HG02588 (cell line): ENCODE results near the gene DDR1.

Experiments
- ATAC-seq: cut with Tn5 transposase; IDR thresholded peaks from one replicate; pipeline ENCODE4 v1.9.1; 2021; ENCODE audit warnings: mild to moderate bottlenecking, moderate library complexity; ENCODE audit not compliant: unreplicated experiment

DDR1 gene

DNA sequence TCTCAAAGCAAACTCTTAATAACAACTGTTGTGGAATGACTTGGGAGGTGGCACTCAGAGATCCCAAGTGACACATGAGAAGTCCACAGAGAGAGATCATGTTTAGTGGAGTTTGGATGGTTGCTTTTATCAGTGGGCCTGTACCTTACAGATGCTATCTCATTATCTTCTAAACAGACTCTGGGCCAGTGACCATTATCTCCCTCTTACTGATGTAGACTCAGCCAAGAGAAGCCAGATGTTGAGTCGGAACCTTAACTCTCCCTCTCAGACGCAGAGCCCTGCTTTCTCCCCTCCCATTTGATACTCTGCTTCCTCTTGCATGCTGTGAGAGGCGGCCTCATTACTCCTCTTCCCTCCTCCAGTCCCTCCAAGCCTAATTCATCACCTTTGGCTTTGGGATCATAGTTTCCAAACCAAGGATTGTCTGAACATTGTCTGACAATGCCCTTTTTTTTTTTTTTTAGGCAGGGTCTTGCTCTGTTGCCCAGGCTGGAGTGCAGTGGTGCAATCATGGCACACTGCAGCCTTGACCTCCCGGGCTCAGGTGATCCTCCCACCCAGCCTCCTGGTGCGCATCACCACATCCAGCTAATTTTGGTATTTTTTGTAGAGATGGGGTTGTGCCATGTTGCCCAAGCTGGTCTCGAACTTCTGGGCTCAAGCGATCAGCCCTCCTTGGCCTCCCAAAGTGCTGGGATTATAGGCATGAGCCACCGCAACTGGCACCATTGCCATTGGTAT is 4.5 kb upstream of the DDR1 start:
- no peak for ATAC-seq

DNA sequence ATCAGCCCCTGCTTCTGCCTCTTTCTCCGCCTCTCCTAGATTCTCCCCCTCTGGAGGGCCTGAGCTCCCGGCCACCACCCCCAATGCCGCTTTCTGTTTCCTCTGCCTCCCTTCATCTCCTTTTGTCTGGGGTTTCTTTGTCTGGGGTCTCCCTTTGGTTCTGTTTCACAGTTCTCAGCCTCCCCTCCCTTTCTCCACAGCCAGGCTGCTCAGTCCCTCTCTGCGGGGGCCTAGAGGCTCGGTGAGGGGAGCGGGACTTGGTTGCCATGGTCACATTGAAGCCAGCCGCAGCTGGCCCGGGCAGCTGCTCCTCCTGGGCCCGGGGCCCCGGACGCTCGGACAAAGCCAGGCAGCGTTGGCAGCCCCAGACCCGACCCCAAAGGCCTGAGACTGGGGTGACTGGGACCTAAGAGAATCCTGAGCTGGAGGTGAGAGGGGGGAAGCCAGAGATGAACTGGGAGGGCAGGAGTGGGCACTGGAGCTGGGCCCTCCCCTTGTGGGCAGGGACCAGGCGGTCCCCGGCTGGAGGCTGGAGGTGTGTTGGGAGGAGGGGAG is 3.5 kb upstream of the DDR1 start:
- no peak for ATAC-seq

DNA sequence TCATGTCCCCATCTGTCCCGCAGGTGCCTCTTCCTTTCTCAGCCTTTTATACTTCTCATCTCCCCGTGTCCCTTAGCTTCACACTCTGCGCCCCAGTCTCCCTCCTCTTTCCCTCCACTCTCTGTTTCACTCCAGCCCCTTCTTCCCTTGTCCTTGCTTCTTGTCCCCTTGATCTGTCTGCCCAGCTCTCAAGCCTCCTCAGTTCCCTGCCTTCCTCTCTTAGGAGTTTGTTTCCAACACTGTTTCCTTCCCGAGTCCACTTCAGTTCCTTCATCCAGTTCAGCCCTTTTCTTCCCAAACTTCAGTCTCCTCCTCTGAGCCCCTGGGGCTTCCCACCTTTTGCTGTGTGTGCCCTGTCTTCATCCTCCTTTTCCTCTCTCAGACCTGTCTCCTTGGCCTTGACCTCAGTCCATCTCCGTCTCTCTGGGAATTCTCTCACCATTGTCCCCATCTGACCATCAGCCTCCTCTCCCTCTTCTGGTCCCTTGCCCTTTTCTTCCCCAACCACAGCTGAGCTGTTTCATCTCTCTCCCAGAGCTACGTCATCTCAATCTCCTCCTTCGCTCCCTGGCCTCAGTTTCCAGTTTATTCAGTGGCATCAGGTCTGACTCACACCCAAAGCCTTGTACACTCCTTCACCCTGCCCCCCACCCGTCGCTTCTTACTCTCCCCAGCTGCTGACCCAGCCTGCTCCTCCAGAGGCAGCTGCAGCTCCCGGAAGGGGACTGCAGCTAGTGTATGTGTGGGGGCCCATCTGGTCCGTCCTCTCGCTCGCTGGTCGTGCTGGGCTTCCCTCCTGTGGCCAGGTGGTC is 2.7 kb upstream of the DDR1 start:
- no peak for ATAC-seq

DNA sequence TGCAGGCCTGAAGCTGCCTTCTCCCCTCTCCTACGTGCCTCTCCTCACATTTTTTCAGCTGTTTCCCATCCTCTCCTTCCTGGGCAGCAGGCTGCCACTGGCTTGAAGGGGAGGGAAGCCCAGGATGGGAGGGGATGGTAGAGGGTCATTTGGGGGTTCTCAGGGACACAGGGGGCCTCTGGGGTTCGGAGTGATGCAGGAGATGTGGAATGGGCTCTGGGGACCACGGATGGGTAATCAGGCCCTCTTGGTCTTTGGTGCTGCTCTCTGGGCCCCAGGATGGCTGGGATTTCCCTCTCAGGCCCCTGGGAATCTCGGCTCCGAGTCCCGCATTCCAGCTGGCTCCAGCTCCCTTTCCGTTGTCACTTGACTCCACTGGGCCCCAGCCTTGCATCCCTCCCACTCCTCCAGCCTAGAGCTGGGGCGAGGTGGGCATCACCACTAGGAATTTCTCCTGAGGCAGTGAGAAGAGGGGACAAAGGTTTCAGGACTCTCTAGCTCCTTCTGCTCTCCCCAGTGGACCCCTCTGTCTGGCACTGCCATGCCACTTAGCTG is 2.0 kb upstream of the DDR1 start:
- ATAC-seq: no peak

DNA sequence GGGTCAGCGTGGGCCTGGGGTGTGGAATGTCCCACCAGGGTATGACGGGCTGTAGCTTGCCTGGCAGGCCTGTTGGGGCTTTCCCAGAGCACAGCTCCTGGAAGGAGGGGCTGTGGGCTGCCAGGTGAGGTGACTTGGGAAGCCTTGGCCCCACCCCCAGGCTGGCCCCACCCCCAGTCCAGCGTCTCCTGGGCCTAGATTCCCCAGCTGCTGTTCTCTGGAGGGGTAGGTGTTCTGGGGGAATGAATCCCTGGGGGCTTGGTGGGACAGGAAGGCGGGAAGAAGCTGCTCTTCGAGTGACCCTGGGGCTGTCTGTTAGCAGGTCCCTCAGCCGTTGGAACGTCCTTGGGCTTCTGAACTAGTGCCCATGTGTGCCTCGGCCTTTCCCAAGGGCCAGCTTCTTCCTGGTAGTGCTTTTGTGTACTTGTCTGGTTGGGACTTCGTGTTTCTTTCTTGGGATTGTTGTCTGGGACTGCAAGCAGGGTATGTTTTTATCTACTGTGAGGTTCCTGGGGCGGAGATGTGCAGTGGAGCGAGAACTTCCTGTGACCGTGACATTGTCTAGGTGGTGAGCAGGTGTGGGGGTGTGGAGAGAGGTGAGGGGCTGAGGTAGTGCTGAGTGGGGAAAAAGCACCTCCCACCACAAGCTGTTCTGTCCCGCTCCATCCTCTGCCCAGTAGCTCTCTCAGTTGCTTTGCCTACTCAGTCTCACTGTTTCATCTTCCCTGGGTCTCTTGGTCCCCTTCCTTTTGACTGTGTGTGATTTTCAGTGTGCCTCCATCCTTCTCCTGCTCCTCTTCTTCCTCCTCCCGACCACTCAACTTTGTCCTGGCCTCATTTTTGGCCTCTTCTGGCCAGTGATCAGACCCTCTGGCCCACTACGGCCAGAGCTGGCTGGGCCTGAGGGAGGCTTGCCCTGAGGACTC is 1.3 kb upstream of the DDR1 start:
- no peak for ATAC-seq

DNA sequence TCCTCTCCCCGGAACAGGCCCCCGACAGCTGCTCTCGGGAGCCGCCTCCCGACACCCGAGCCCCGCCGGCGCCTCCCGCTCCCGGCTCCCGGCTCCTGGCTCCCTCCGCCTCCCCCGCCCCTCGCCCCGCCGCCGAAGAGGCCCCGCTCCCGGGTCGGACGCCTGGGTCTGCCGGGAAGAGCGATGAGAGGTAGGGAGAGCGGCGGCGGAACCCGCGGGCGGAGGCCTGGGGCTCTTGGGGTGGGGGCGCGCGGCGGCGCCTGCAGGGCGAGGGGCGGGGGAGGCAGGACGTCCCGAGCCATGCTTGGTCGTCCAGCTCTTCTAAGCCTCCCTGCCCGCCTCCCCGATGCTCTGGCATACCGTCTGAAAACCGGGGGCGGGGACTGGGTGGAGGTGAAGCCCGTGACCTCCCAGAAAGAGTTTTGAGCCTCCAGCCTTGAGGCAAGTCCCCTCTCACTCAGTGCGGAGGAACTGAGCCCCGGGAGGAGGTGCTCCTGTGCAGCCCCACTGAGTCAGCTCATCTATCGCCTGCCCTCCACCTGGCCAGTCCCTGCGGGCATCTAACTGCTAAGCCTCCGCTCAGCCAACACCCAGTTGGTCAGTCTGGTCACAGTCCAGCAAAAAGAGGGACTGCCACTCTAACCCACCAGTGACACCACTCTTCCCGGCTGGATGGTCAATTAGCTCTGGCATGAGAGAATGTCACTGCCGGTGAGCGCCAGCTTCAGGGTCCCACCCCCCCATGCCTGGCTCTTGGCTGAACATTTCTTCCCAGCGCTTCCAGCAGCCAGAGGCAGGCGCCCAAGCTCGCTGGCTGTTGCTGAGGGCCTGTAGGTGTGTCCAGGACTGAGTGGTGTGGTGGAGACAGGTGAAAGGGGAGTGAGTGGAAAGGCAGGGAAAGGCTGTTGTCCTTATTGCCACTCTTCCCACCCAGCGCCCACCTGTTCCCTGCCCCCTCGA is 482 bp downstream of the DDR1 start:
- ATAC-seq: no peak

DNA sequence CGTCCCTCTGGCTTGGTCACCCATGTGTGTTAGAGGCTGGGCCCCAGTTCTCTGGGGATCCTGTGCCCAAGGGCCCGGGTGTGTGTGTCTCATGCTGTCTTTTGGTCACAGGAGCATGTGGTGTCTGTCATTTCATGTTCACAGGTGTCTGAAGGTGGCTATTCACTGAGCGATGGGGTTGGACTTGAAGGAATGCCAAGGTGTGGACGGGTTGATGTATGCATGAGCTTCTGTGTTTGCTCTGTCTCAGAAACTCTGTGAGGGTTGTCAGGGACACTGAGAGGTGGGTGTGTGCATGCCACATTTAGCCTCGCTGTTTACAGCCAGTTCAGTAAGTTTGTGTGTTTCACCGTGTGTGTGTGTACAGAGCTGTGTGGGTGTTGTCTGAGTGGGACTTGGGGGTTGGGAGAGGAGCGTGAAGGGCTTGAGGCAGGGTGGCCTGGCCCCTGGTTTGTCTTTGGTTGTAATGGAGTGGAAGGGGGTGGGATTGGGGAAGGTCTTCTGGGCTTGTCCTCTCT is 1.2 kb downstream of the DDR1 start:
- no peak for ATAC-seq

DNA sequence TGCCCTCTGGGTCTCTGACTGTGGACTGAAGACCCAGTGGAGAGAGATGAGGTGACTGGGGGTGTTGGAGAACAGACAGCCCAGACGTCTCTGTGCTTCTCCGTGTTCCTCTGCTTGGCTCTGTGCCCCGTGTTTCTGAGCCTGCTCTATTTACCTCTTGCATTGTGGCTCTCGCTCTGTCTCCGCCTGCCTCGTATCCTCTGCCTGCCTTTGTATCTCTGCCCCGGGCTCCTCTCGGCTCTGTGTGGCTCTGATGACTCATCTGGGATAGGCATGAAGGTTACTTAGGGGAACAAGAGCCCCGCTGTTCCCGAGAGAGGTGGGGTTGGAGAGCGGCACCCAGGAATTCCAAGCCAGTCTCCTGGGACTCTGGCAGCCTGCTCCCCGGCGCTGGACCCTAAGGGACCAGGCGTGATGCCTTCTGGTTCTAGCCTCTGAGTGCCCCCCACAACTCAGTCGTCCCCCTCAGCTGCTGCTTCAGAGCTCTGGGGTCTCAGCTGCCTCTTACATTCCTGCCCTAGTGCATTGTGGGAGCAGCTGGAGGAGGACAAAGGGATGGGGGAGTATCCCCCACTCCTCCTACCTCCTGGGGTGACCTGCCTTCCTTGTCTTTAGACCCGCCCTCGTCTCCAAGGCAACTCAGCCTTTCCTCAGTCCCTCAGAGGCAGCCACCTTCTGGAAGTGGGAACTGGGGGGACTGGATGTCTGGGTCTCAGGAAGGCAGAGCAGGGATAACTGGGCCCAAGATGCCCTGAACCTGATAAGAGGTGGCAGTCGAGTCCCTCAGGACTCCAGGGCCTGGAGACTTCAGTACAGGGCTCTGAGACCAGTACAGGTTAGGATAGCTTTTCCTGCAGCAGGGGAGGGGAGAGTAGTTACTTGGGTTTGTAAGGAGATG is 1.9 kb downstream of the DDR1 start:
- ATAC-seq: no peak

DNA sequence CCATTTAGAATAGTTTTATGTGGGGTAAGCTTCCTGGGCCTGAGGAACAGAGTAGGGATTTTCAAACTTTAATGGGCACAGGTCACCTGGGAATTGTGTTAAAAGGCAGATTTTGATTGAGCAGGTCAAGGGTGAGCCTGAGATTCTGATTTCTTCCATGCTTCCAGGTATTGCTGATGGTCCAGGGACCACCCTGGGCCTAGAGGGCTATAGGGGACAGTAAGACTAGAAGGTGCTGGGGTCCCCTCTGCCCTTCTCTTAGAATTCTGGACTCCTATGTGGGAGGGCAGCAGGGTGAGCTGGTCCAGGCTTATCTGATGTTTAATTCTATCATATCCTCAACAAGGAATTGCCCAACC is 2.6 kb downstream of the DDR1 start:
- ATAC-seq: no peak

DNA sequence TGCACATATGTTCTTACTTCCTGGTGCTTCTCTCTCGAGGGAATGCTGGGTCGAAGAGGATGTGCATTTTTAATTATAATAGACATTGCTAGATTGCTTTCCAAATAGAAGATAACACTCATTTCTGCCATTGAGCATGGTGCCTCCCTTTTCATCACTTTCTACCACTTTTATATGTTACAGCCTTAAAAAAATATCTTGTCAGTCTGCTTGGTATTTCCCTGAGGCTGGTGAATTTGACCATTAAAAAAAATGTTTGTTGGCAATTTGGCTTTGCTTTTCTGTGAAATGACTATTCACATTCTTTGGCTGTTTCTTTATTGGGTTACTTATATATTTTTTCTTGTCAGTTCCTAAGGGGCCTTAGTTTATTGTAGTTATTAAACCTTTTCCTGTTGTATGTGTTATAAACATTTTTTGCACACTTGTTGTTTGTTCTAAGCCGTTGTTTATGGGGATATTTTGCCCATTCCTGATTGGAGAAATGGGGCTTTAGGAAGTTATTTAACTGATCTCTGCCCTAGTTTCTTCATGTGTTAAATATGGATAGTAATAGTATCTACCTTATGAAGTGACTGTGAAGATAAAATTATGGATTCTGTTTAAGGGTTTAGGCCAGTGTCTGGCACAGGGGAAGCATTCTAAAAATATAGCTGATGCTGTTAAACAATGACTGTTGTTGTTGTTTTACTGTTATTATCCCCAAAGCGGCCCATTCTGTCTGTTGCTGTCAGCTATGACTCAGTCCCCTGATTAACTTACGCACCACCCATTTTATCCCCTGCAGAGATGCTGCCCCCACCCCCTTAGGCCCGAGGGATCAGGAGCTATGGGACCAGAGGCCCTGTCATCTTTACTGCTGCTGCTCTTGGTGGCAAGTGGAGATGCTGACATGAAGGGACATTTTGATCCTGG is 3.8 kb downstream of the DDR1 start:
- ATAC-seq: no peak

DNA sequence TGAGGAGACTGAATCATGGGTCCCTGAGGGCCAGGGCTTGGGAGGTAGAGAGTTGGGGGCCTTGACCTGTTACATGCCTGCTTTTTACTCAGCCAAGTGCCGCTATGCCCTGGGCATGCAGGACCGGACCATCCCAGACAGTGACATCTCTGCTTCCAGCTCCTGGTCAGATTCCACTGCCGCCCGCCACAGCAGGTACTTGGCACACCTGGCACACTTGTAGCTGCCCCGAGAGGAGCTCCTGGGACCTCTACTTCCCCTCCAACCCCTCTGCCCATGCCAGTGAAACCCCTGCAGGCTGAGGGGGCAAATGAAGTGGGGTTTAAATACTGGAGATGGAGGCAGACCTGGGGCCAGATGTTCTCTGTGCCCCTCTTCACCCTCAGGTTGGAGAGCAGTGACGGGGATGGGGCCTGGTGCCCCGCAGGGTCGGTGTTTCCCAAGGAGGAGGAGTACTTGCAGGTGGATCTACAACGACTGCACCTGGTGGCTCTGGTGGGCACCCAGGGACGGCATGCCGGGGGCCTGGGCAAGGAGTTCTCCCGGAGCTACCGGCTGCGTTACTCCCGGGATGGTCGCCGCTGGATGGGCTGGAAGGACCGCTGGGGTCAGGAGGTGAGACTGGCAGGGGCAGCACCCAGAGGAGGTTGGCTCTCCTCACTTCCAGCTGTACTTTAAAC is 4.6 kb downstream of the DDR1 start:
- no peak for ATAC-seq

DNA sequence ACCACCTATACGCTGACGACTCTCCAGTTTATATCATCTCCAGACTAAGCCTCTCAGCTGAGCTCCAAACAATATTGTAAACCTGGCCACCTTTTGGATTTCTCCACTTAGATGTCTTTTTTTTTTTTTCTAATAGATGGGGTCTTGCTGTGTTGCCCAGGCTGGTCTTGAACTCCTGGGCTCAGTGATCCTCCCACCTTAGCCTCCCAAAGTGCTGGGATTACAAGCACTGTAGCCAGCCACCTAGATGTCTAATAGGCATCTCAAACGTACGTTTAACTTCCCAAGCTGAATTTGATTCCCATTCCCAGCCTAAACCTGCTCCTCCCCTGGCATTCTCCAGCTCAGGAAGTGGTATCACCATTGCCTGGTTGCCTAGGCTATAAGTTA is 5.2 kb downstream of the DDR1 start:
- ATAC-seq: no peak

DNA sequence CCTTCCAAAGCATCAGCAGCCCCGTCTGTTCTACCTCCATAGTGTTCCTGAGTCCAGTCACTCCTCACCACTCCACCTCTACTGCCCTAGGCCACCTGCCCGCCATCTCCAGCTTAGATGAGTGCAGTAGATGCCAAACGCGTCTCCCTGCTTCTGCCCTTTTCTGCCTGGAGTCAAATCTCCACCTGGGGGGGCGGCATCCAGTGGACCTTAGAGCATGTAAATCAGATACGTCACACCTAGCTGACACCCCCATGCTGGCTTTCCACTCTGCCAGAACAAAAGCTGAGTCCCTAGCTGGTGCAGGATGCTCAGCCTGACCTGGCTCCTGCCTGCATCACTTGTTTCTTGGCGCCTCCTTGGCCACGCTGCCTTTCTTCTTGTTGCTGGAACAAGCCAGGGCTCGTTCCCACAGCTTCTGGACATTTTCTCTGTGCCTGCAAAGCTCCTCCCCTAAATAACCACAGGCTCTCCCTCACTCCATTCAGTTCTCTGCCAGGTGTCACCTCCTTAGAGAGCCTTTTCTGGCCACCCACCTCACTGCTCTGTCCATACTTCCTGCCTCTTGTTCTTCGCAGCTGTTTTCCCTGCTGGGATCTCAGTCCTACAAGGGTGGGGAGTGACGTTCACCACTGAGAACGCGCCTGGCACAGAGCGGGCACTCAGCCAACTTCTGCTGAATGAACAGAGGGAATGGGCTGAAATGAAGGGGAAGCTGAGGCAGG is 5.8 kb downstream of the DDR1 start:
- ATAC-seq: no peak

DNA sequence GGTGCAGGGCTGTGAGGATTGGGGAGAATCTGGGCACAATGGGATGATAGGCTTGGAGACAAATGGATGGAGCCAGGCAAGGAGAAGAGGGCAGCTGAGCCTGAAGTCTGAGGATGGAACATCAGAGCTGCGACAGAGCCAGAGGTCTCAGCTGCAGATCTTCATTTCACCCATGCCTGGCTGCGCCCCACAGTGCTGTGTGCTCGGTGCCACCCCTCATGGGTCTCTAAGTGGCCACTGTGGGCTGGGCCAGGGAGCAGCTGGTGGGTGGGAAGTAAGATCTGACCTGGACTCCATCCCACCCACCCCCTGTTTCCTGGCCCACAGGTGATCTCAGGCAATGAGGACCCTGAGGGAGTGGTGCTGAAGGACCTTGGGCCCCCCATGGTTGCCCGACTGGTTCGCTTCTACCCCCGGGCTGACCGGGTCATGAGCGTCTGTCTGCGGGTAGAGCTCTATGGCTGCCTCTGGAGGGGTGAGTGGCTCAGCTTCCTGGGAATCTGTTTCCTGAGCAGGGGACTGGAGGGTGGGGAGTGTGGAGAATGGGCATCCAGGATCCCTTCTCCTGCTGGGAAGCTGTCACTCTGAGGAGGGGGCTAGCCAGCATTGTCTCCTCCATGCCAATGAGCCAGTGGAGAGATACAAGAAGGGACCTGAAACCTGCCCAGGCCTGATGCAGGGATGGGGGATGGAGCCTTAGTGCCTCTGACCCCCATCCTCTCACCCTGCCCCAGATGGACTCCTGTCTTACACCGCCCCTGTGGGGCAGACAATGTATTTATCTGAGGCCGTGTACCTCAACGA is 6.5 kb downstream of the DDR1 start:
- ATAC-seq: no peak

DNA sequence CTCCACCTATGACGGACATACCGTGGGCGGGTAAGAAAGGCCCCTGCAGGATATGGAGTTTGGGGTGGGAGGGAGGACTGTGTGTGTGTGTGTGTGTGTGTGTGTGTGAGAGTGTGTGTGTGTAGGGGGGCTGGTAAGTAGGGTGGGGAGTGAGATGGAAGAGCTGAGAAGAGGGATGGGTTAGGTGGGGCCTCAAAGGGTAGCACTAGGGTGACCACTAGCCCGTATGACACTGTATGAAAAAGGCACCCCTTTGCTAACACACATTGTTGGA is 7.1 kb downstream of the DDR1 start:
- ATAC-seq: no peak
